GM12864 (cell line): ENCODE results near the gene CLIC1.
A peak's percentile ranks its signal among the peaks of the same experiment; 100 is the strongest.

Source experiments
- DNase-seq: peaks from one replicate; pipeline ENCODE4 v3.0.0-alpha.2; 2011; ENCODE audit warnings: low read depth
- H3K4me3 ChIP-seq: 2 replicates; pipeline ENCODE4 v1.5.1; 2011; ENCODE audit warnings: mild to moderate bottlenecking, low read depth, low read length, control low read depth
- TF ChIP-seq, protein P1 (sequence below): IDR thresholded peaks from 2 replicates; pipeline ENCODE4 v1.5.1; 2011; ENCODE audit warnings: low read depth, mild to moderate bottlenecking, moderate library complexity, low read length, control low read depth, inconsistent platforms; ENCODE audit errors: missing control alignments

Gene CLIC1

DNA sequence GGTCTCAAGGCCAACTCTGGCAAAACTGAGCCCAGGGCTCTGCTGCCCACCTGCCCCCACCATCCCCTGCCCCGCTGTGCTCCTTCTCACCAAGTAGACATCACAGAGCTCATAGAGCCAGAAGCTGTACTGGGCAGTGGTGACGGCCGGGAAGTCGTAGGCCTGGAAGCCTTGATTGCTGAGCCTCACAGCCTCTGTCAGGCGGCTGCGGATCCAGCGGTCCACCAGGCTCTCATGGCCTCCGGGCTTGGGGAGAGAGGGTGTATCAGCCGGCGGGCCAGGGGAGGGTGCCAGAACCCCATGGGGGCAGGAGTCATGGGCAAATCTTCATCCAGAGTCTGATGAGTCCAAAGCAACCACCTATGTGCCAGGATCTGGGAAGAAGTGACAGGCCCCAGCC lies 43.6 kb upstream of the CLIC1 start:
- no peak for DNase-seq
- no peak overlapping the region for H3K4me3 ChIP-seq
- TF ChIP-seq, protein P1, sequence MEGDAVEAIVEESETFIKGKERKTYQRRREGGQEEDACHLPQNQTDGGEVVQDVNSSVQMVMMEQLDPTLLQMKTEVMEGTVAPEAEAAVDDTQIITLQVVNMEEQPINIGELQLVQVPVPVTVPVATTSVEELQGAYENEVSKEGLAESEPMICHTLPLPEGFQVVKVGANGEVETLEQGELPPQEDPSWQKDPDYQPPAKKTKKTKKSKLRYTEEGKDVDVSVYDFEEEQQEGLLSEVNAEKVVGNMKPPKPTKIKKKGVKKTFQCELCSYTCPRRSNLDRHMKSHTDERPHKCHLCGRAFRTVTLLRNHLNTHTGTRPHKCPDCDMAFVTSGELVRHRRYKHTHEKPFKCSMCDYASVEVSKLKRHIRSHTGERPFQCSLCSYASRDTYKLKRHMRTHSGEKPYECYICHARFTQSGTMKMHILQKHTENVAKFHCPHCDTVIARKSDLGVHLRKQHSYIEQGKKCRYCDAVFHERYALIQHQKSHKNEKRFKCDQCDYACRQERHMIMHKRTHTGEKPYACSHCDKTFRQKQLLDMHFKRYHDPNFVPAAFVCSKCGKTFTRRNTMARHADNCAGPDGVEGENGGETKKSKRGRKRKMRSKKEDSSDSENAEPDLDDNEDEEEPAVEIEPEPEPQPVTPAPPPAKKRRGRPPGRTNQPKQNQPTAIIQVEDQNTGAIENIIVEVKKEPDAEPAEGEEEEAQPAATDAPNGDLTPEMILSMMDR, result no peak

GRCh38 chr6:31778999-31779885 lies 42.9 kb upstream of the CLIC1 start:
- no peak for DNase-seq
- TF ChIP-seq, protein P1, result no peak
- H3K4me3 ChIP-seq, result no peak overlapping the region

DNA sequence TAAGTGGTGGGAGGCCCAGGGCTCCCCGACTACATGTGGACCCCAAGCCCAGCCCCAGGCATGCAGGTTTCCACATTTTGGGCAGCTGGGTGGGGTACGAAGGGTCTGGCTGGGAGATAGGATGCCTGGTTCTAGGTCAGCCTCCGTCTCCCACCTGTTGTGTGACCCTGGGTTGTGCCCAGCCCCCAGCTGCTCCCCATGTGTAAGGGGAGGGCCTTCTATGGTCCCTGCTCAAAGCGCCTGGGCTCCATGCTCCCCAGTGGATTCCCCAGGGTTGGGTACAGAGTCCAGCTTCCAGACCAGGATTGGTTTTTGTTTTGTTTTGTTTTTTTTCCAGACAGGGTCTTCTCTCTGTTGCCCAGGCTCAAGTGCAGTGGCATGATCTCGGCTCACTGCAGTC lies 41.9 kb upstream of the CLIC1 start:
- DNase-seq, result no peak

GRCh38 chr6:31777667-31778050 lies 41.3 kb upstream of the CLIC1 start:
- no peak overlapping the region for H3K4me3 ChIP-seq
- TF ChIP-seq, protein P1, result no peak
- DNase-seq, result no peak

More for the DNA sequence above, 41.9 kb upstream of the CLIC1 start:
- no peak overlapping the region for H3K4me3 ChIP-seq
- TF ChIP-seq, protein P1, result no peak

DNA sequence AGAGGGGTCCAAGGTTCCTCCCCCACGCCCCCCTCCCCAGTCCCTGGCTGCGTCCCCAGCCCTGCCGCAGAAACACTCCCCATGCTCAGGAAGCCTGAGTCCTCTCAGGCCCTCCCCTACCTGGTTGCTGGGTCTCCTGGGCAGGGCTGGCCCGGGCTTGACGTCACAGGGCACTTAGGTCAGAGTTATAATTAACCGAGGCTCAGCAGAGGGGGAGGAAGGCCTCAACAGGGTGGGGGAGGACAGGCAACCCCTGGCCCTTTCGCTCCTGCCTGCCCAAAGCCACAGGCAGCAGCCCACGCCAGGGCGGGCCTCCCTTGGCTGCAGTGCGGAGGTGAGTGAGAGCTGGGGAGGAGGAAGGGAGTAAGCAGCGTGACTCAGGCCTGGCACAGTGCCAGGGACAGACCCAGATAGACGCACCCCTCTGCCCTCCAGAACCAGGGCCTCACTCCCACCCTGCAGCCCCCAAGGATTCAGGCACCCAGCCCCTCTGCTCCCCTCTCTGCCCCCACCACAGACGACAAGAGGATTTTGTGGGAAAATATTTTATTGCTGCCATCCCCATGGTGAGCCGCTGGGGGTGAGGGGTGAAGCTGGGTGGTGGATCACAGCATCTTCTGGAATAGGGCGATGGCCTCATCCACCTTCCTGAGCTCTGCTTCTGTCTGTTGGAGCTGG lies 40.8 kb upstream of the CLIC1 start, which contains the start of gene VWA7:
Gene VWA7, minus strand, starts transcription at position 340 of the 678 bp plus-strand sequence. CDS start 549 bp downstream, outside the sequence.
- TF ChIP-seq, protein P1, result peak; percentile 8
- H3K4me3 ChIP-seq, result no peak within 1 kb of the TSS
- peak; percentile 75 for DNase-seq

DNA sequence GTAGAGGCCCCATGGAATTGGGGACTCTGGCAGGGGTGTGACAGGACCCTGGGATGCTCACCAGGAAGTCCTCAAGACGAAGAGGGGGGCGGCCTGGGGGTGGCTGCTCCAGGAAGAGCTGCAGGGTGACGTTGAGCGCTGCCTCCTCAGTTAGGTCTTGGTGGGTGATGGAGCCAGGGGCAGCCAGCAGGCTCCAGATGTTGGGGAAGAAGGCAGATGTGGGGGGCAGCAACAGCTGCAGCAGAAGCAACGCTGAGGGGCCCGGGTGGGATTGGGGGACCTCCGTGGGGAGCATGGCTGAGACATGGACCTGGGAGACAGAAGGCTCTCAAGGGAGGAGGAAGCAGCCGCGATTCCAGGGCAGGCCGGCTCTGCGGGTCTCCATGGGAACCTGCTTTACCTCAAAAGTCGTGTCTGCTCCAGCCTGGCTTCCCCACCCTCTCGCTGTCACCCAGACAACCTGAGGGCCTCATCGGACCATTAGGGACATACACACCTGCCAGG lies 40.2 kb upstream of the CLIC1 start:
- DNase-seq, result no peak
- TF ChIP-seq, protein P1, result no peak
- H3K4me3 ChIP-seq, result no peak overlapping the region
